Mucosa of rectum (tissue), 2 donors: ENCODE results near the gene ELAVL1.

ENCODE experiments used
- H3K27ac ChIP-seq, 2 donors: one replicate each; pipeline ENCODE4 v1.7.0; 2013; ENCODE audit warnings: inconsistent platforms in 2 of 2, low read depth in 2 of 2, low read length in 2 of 2
- H3K27me3 ChIP-seq, 2 donors: one replicate each; pipeline ENCODE4 v1.7.0; 2013; ENCODE audit warnings: low read length in 2 of 2; ENCODE audit not compliant: control insufficient read depth in 2 of 2, insufficient read depth in 2 of 2
- H3K36me3 ChIP-seq, 2 donors: one replicate each; pipeline ENCODE4 v1.7.0; 2013; ENCODE audit warnings: low read length in 2 of 2; ENCODE audit not compliant: control insufficient read depth in 2 of 2, insufficient read depth in 2 of 2
- H3K4me1 ChIP-seq, 2 donors: one replicate each; pipeline ENCODE4 v1.7.0; 2013; ENCODE audit warnings: low read length in 2 of 2, mild to moderate bottlenecking in 1 of 2; ENCODE audit not compliant: control insufficient read depth in 2 of 2, insufficient read depth in 2 of 2
- H3K4me3 ChIP-seq, 2 donors: one replicate each; pipeline ENCODE4 v1.7.0; 2013; ENCODE audit warnings: low read length in 2 of 2
- H3K9ac ChIP-seq, 2 donors: one replicate each; pipeline ENCODE4 v1.7.0; 2013; ENCODE audit warnings: low read length in 2 of 2, low read depth in 1 of 2, mild to moderate bottlenecking in 1 of 2
- H3K9me3 ChIP-seq, 2 donors: one replicate each; pipeline ENCODE4 v1.7.0; 2013; ENCODE audit warnings: low read length in 2 of 2; ENCODE audit not compliant: control insufficient read depth in 2 of 2
- donor health status: healthy.
- donor health status: Normal muscosa, but diverticular disease.

ELAVL1 gene

DNA sequence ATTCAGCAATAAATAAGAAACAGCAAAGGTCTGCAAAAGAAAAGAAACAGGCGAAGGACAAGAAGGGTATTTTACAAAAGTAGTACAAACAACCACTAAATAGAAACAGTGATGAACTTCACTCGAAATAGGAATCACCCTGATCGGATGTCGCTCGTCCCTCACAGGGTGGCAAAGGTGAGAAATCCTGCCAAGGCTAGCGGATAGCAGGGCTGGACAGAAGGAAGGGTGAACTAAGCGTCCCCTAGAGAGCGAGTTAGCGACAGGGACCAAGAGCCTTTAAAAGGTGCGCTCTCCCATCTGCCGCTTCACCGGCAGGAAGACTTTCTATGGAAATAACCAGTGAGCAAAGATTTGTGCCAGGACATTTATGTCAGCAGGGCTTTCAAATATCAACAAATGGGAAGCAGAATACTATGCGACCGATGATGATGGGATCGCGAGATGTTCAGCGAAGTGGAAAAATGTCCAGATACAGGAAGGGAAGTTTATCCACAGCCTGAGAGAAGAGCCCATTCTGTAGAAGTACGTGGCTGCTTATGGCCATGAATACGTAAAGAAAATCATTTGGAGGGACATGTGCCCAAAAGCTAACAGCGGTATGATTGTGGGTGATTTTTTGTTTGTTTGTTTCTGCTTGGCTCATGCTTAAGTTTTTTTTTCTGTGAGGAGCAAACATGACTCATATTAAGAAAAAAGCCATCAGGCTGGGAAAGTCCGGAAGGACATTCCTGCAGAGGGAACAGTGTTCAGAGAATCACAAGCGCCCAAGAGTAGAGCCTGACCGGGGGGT is 18.9 kb downstream of the ELAVL1 start:
- Histone ChIP-seq H3K9me3 (no peaks in the 10 kb centered on the region), H3K4me1 (no peaks in the 10 kb centered on the region), H3K27ac (peak overlapping the region; percentile 21 to 24), H3K4me3 (no peak overlapping the region), H3K27me3 (no peaks in the 10 kb centered on the region), H3K9ac (no peak overlapping the region), H3K36me3 (peaks cover 46 to 70% of the 10 kb centered on the region in 2 donors)

DNA sequence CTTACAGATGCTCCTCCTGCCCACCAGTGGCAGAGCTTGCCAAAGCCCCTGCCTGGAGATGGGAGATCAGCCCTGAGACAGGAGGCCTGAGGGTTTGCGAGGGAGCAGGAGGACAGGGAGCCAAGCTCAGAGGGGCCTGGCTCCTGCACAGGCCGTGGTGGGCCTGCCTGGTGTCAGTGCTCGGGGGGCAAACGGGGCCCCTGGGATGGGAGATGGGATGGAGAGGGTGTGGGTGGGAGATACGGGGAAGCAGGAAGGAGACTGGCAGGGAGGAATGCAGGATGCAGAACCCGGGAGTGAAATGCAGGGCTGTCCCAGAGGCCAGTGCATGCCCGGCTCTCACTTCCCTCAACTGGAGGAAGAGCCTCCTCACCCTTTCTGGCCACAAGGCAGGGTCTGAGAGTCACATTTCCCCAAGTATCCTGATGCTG is 19.9 kb downstream of the ELAVL1 start:
- Histone ChIP-seq H3K9me3 (no peaks in the 10 kb centered on the region), H3K27me3 (no peaks in the 10 kb centered on the region), H3K27ac (no peak overlapping the region), H3K36me3 (peaks cover 42 to 67% of the 10 kb centered on the region in 2 donors), H3K9ac (no peak overlapping the region), H3K4me3 (no peak overlapping the region), H3K4me1 (no peaks in the 10 kb centered on the region)

DNA sequence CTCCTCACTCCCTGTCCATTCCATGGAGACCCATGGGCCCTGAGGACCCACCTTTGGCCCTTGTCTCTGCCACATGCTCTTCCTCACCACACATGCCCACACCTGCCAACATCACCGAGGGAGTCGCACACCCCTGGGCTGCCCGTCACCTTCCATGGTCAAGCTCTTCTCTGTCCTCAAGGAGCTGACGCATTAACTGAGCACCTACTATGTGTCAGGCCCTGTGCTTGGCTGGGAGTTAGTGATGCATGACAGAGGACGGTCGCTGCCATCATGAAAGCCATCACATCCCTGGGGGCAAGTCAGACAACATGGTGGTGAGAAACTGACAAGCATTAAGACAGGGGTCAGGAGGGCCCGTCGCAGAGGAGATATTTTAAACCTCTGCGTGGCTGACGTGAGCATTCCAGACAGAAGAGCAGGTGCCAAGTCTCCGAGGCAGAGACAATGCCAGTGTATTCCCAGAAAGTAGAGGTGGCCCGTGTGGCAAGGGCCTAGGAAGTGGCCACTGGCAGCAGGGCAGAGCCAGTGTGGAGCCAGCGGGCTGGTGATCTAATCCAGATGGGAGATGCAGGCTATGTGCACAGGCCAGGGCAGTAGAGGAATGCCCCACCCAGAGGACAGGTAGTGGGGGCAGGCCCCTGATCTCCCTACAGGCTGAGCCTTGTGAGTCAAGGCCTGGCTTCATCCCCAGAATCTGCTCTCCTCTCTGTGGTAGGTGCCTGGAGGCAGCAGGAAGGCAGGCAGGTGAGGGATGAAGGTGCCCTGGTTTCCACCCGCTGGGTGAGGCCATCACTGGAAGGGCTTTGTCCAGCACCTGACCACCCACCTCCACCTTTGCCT is 21.2 kb downstream of the ELAVL1 start:
- Histone ChIP-seq H3K9me3 (no peaks in the 10 kb centered on the region), H3K4me3 (no peak overlapping the region), H3K36me3 (peaks cover 42 to 66% of the 10 kb centered on the region in 2 donors), H3K9ac (no peak overlapping the region), H3K4me1 (no peaks in the 10 kb centered on the region), H3K27ac (no peak overlapping the region), H3K27me3 (no peaks in the 10 kb centered on the region)

DNA sequence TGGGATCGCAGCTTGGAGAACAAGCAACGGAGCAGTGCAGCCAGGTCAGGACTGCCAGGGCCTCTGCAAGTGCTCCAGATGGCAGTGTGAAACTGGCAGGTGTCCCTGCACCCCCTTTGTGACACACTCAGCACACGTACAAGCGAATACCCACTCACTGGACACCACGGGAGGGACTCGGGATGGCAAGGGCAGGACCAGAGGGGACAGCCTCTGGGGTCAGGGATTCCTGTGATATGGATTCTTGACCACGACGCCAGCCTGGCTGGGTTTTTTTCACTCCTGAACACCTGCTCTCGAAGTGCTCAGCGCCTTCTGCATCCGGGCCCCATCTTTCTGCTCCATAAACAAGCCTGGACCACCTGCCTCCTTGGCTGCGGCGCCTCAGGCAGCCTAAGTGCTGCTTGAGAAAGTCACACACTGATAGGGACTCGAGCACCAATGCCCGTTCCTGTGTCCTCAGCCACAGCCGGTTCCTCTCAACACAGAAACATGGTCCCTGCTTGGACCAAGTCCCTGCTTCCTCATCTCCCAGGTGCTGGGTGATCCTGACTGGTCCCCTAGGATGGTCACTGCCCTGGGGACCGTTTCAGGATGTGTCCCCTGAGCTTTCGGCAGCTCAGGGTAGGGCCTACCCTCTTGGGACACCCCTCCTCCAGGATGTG is 22.0 kb downstream of the ELAVL1 start:
- peaks cover 39 to 66% of the 10 kb centered on the region in 2 donors for H3K36me3 ChIP-seq
- peak overlapping the region in 1 of 2 donors; percentile 43 for H3K27ac ChIP-seq
- H3K9me3 ChIP-seq: no peaks in the 10 kb centered on the region
- H3K4me3 ChIP-seq: no peak overlapping the region
- H3K27me3 ChIP-seq: no peaks in the 10 kb centered on the region
- no peaks in the 10 kb centered on the region for H3K4me1 ChIP-seq
- no peak overlapping the region for H3K9ac ChIP-seq

DNA sequence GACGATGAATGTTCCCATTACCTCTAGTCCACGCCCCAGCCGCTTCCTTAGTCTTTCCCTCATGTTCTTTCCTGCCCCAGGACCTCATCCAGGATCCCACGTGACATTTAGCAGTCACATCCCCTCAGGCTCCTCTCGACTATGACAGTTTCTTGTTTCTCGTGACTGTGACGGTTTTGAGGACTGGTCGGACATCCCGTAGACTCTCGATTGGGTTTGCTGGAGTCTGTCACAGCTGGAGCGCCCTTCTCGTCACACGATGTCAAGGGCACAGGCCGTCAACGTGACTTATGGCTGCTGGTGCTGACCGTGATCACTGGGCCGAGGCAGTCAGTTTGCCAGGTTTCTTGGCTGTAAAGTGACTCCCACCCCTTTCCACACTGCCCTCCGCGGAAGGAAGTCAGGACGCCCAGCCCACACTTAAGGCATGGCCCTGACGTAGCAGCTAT is 22.8 kb downstream of the ELAVL1 start:
- Histone ChIP-seq H3K4me3 (no peak overlapping the region), H3K4me1 (no peaks in the 10 kb centered on the region), H3K9me3 (no peaks in the 10 kb centered on the region), H3K36me3 (peaks cover 37 to 65% of the 10 kb centered on the region in 2 donors), H3K27ac (no peak overlapping the region), H3K9ac (no peak overlapping the region), H3K27me3 (no peaks in the 10 kb centered on the region)

DNA sequence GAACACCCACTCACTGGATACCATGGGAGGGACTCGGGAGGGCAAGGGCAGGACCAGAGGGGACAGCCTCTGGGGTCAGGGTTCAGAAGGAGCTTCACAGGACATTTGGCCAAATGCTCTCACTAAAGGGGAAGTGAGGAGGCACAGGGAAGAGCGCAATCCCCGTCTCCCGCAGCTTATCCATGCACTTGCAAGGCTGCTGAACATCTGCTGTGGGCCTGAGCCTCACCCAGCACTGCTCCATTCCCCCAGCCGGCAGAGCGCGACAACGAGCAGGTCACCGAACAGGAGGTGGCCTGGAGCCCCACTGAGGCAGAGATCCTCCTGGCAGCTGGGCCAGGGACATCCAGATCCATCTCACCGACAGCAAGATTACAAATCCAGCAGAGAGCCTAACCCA is 23.3 kb downstream of the ELAVL1 start:
- Histone ChIP-seq H3K9ac (no peak overlapping the region), H3K4me3 (no peak overlapping the region), H3K27me3 (no peaks in the 10 kb centered on the region), H3K27ac (no peak overlapping the region), H3K36me3 (peaks cover 38 to 65% of the 10 kb centered on the region in 2 donors), H3K4me1 (no peaks in the 10 kb centered on the region), H3K9me3 (no peaks in the 10 kb centered on the region)

DNA sequence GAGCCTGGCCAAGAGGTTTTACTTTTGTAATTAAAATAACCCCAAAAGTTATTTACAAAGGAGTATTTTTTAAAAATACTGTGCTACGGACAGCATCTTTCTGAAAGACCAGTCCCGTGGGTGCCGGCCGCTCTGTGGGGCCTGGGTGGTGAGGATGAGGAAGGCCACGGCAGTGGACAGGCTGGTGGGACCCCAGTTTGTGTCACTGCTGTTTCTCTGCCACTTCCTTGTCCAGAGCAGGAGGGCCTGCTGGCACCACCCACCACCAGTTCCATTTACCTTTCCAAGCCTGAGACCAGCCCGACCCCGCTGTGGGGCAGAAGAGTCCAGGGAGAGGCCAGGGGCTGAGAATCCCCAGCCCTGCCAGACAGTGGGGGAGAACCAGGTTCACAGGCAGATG is 23.8 kb downstream of the ELAVL1 start:
- Histone ChIP-seq H3K4me3 (no peak overlapping the region), H3K27me3 (no peaks in the 10 kb centered on the region), H3K9me3 (no peaks in the 10 kb centered on the region), H3K9ac (no peak overlapping the region), H3K36me3 (peaks cover 38 to 68% of the 10 kb centered on the region in 2 donors), H3K27ac (no peak overlapping the region), H3K4me1 (no peaks in the 10 kb centered on the region)

DNA sequence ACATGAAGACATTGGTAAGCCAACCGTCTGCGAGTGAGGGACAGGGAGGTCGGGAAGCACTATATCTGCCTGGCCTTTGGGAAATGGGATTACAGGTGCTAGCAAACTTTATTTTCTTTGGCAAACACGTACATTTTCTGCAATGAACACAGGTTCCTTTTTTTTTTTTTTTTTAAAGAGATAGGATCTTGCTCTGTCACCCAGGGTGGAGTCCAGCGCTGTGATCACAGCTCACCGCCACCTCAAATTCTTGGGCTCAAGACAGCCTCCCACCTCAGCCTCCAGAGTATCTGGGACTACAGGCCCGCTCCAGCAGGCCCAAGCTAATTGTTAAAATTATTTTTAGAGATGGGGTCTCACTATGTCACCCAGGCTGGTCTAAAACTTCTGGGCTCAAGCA is 24.2 kb downstream of the ELAVL1 start:
- peaks cover 40 to 69% of the 10 kb centered on the region in 2 donors for H3K36me3 ChIP-seq

DNA sequence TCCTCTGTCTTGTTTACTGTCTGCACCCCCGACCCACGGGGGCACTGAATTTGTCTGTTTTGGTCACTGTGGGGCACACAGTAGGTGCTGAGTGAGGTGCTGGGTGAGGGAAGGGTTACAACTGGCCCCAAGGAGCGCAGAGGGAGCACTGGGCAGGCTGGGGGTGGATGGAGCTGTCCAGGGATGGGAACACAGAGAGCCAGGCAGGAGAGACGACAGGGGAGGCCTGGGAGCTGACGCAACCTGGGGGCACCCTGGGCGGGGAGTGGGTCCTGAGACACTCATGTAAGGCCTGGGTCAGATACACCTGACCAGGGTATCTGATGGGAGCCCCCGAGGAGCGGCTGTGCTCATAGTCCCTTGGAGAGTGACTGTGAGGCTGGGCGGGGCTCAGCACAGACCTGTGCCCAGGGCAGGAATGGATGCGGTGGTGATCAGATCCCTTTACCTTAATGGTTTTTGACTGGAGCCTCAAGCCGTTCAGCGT is 24.8 kb downstream of the ELAVL1 start:
- H3K36me3 ChIP-seq: peaks cover 40 to 64% of the 10 kb centered on the region in 2 donors
- no peak overlapping the region for H3K4me3 ChIP-seq
- no peaks in the 10 kb centered on the region for H3K4me1 ChIP-seq
- no peaks in the 10 kb centered on the region for H3K9me3 ChIP-seq
- no peaks in the 10 kb centered on the region for H3K27me3 ChIP-seq
- H3K27ac ChIP-seq: no peak overlapping the region
- H3K9ac ChIP-seq: no peak overlapping the region

More for the DNA sequence above, 24.2 kb downstream of the ELAVL1 start:
- Histone ChIP-seq H3K27ac (no peak overlapping the region), H3K4me1 (no peaks in the 10 kb centered on the region), H3K27me3 (no peaks in the 10 kb centered on the region), H3K9ac (no peak overlapping the region), H3K4me3 (no peak overlapping the region), H3K9me3 (no peaks in the 10 kb centered on the region)
